Measurements from ENCODE around the gene GJA4. TPM values are rescaled to one million over a fixed set of nuclear protein-coding genes. Genes with fewer than 3 reads are reported as not detected.

GJA4 gene
- total and polyA plus RNA-seq, 2 donors (not counting 1 experiment from before 2014, with no cell fraction given), result not detected

DNA sequence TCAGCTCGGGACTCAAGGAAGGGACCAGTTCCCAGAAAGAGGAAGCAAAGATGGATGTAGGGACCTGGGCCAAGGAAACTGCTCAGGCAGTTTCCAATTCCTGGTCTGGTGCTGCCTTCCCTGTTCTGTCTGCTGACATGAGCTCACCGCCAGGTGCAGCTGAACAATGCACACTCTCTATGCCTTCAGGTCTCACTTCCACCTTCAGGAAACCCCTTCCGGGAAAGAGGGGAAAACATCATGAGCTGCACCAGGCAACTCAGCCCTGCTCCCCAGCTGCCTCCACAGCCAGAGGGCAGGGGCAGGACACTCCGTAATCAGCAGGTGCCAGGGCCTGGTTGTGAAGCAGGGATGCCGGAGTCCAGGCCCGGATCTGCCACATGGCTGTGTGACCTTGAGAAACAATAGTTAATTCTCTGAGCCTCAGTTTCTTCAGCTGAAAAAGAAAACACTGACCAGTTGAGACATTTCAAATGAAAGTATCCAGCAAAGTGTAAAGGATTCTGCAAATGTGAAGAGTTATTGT, 39.0 kb downstream of the GJA4 start:
- H3K79me2 ChIP-seq (ENCODE audit: control insufficient read depth, insufficient read depth, low read length), result no peaks in the 10 kb centered on the region
- no peaks in the 10 kb centered on the region for H3K4me1 ChIP-seq (ENCODE audit: control insufficient read depth, extremely low read depth, insufficient read depth, low read length)
- H4K20me1 ChIP-seq (ENCODE audit: control insufficient read depth, extremely low read depth, insufficient read depth, low read length), result no peaks in the 10 kb centered on the region
- no peak for DNase-seq (ENCODE audit: low read depth in 2 of 2)
- no peaks in the 10 kb centered on the region for H3K9me3 ChIP-seq (ENCODE audit: control insufficient read depth, insufficient read depth, low read depth, low read length)
- H3K36me3 ChIP-seq (ENCODE audit: control insufficient read depth, insufficient read depth, low read length), result no peaks in the 10 kb centered on the region
- H3K9ac ChIP-seq (ENCODE audit: insufficient read depth, low read length), result no peak overlapping the region
- TF ChIP-seq, protein P1, sequence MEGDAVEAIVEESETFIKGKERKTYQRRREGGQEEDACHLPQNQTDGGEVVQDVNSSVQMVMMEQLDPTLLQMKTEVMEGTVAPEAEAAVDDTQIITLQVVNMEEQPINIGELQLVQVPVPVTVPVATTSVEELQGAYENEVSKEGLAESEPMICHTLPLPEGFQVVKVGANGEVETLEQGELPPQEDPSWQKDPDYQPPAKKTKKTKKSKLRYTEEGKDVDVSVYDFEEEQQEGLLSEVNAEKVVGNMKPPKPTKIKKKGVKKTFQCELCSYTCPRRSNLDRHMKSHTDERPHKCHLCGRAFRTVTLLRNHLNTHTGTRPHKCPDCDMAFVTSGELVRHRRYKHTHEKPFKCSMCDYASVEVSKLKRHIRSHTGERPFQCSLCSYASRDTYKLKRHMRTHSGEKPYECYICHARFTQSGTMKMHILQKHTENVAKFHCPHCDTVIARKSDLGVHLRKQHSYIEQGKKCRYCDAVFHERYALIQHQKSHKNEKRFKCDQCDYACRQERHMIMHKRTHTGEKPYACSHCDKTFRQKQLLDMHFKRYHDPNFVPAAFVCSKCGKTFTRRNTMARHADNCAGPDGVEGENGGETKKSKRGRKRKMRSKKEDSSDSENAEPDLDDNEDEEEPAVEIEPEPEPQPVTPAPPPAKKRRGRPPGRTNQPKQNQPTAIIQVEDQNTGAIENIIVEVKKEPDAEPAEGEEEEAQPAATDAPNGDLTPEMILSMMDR (conservative IDR thresholded peaks at IDR 0.05 in 1 of 2, IDR thresholded peaks at IDR 0.05 in 1 of 2; ENCODE audit: low read depth in 1 of 2, low read length in 2 of 2), result no peak
- TF ChIP-seq EZH2 (IDR thresholded peaks at IDR 0.05; ENCODE audit: low read length, missing control alignments), result no peak
- no peak overlapping the region for H2AFZ ChIP-seq (ENCODE audit: low read length)
- H3K27me3 ChIP-seq (ENCODE audit: control insufficient read depth, insufficient read depth, low read length), result no peaks in the 10 kb centered on the region
- no peak overlapping the region for H3K4me3 ChIP-seq (replicated peaks in 1 of 4; ENCODE audit: control extremely low read depth in 1 of 4, insufficient read depth in 1 of 4, low read depth in 3 of 4, low read length in 4 of 4)
- H3K27ac ChIP-seq (ENCODE audit: insufficient read depth, low read length), result no peak overlapping the region
- H3K4me2 ChIP-seq (ENCODE audit: extremely low read depth, insufficient read depth, low read length), result no peak overlapping the region

- Histone ChIP-seq H3K9ac (ENCODE audit: insufficient read depth, low read length) (no peak overlapping the region), H2AFZ (ENCODE audit: low read length) (no peak overlapping the region), H3K79me2 (ENCODE audit: control insufficient read depth, insufficient read depth, low read length) (no peaks in the 10 kb centered on the region), H3K36me3 (ENCODE audit: control insufficient read depth, insufficient read depth, low read length) (no peaks in the 10 kb centered on the region), H3K4me1 (ENCODE audit: control insufficient read depth, extremely low read depth, insufficient read depth, low read length) (no peaks in the 10 kb centered on the region), H3K27me3 (ENCODE audit: control insufficient read depth, insufficient read depth, low read length) (no peaks in the 10 kb centered on the region), H3K4me2 (ENCODE audit: extremely low read depth, insufficient read depth, low read length) (no peak overlapping the region), H3K27ac (ENCODE audit: insufficient read depth, low read length) (no peak overlapping the region), H3K9me3 (ENCODE audit: control insufficient read depth, insufficient read depth, low read depth, low read length) (no peaks in the 10 kb centered on the region), H4K20me1 (ENCODE audit: control insufficient read depth, extremely low read depth, insufficient read depth, low read length) (no peaks in the 10 kb centered on the region), H3K4me3 (replicated peaks in 1 of 4; ENCODE audit: control extremely low read depth in 1 of 4, insufficient read depth in 1 of 4, low read depth in 3 of 4, low read length in 4 of 4) (no peak overlapping the region)
- no peak for DNase-seq (ENCODE audit: low read depth in 2 of 2)
- TF ChIP-seq, protein P1 (conservative IDR thresholded peaks at IDR 0.05 in 1 of 2, IDR thresholded peaks at IDR 0.05 in 1 of 2; ENCODE audit: low read depth in 1 of 2, low read length in 2 of 2), result no peak
- TF ChIP-seq EZH2 (IDR thresholded peaks at IDR 0.05; ENCODE audit: low read length, missing control alignments), result no peak
Observed at GRCh38 chr1:34833711-34834110, 40.9 kb downstream of the GJA4 start.

- TF ChIP-seq, protein P1 (conservative IDR thresholded peaks at IDR 0.05 in 1 of 2, IDR thresholded peaks at IDR 0.05 in 1 of 2; ENCODE audit: low read depth in 1 of 2, low read length in 2 of 2), result no peak
- TF ChIP-seq EZH2 (IDR thresholded peaks at IDR 0.05; ENCODE audit: low read length, missing control alignments), result no peak
Observed at GRCh38 chr1:34839526-34840305, 46.9 kb downstream of the GJA4 start.

More at GRCh38 chr1:34839526-34840305, 46.9 kb downstream of the GJA4 start:
- no peaks in the 10 kb centered on the region for H3K27me3 ChIP-seq (ENCODE audit: control insufficient read depth, insufficient read depth, low read length)
- no peaks in the 10 kb centered on the region for H3K79me2 ChIP-seq (ENCODE audit: control insufficient read depth, insufficient read depth, low read length)
- H3K9me3 ChIP-seq (ENCODE audit: control insufficient read depth, insufficient read depth, low read depth, low read length), result no peaks in the 10 kb centered on the region
- no peaks in the 10 kb centered on the region for H3K4me1 ChIP-seq (ENCODE audit: control insufficient read depth, extremely low read depth, insufficient read depth, low read length)
- H3K4me2 ChIP-seq (ENCODE audit: extremely low read depth, insufficient read depth, low read length), result no peak overlapping the region
- H3K9ac ChIP-seq (ENCODE audit: insufficient read depth, low read length), result no peak overlapping the region
- DNase-seq (ENCODE audit: low read depth in 2 of 2), result no peak
- H3K36me3 ChIP-seq (ENCODE audit: control insufficient read depth, insufficient read depth, low read length), result no peaks in the 10 kb centered on the region
- H4K20me1 ChIP-seq (ENCODE audit: control insufficient read depth, extremely low read depth, insufficient read depth, low read length), result no peaks in the 10 kb centered on the region
- no peak overlapping the region for H2AFZ ChIP-seq (ENCODE audit: low read length)
- no peak overlapping the region for H3K27ac ChIP-seq (ENCODE audit: insufficient read depth, low read length)
- H3K4me3 ChIP-seq (replicated peaks in 1 of 4; ENCODE audit: control extremely low read depth in 1 of 4, insufficient read depth in 1 of 4, low read depth in 3 of 4, low read length in 4 of 4), result no peak overlapping the region

Data from fibroblast of lung (primary cell).